Measurements from ENCODE around the gene NPDC1.

The NPDC1 gene

GRCh38 chr9:137044037-137044436, 1.9 kb downstream of the NPDC1 start:
- H3K79me2 ChIP-seq (ENCODE audit: low read length) = no peaks in the 10 kb centered on the region
- H3K4me3 ChIP-seq (ENCODE audit: low read length) = no peak overlapping the region
- no peaks in the 10 kb centered on the region for H3K36me3 ChIP-seq (replicated peaks; ENCODE audit: low read depth, low read length)
- no peak overlapping the region for H2AFZ ChIP-seq (ENCODE audit: low read depth, low read length)
- no peaks in the 10 kb centered on the region for H3K9me3 ChIP-seq (ENCODE audit: insufficient read depth, low read length)
- no peak overlapping the region for H3K27ac ChIP-seq (ENCODE audit: low read length)
- peaks cover 28% of the 10 kb centered on the region for H3K27me3 ChIP-seq (ENCODE audit: low read depth, low read length)
- no peak overlapping the region for H3K9ac ChIP-seq (ENCODE audit: low read length)
- TF ChIP-seq CTCF (IDR thresholded peaks at IDR 0.05; ENCODE audit: low read depth, low read length) (no peak), EZH2phosphoT487 (IDR thresholded peaks at IDR 0.05; ENCODE audit: low read depth) (no peak)
- H3K4me2 ChIP-seq (ENCODE audit: low read length) = no peak overlapping the region
- 0 out of 2 replicates have a peak, but pooled peaks cover 9% of the 10 kb centered on the region for H4K20me1 ChIP-seq (ENCODE audit: insufficient read depth, low read length)
- peaks cover 3% of the 10 kb centered on the region; the same call in 1 of the 2 replicates for H3K4me1 ChIP-seq (ENCODE audit: low read length)

- H3K4me2 ChIP-seq (ENCODE audit: low read length) = no peak overlapping the region
- H3K9me3 ChIP-seq (ENCODE audit: insufficient read depth, low read length) = no peaks in the 10 kb centered on the region
- no peak overlapping the region for H3K9ac ChIP-seq (ENCODE audit: low read length)
- H3K36me3 ChIP-seq (replicated peaks; ENCODE audit: low read depth, low read length) = no peaks in the 10 kb centered on the region
- TF ChIP-seq EZH2phosphoT487 (IDR thresholded peaks at IDR 0.05; ENCODE audit: low read depth) = no peak
- no peak for TF ChIP-seq CTCF (IDR thresholded peaks at IDR 0.05; ENCODE audit: low read depth, low read length)
- H3K79me2 ChIP-seq (ENCODE audit: low read length) = no peaks in the 10 kb centered on the region
- H2AFZ ChIP-seq (ENCODE audit: low read depth, low read length) = no peak overlapping the region
- H4K20me1 ChIP-seq (ENCODE audit: insufficient read depth, low read length) = 0 out of 2 replicates have a peak, but pooled peaks cover 9% of the 10 kb centered on the region
- peaks cover 3% of the 10 kb centered on the region; the same call in 1 of the 2 replicates for H3K4me1 ChIP-seq (ENCODE audit: low read length)
- no peak overlapping the region for H3K4me3 ChIP-seq (ENCODE audit: low read length)
- H3K27me3 ChIP-seq (ENCODE audit: low read depth, low read length) = peaks cover 33% of the 10 kb centered on the region
- no peak overlapping the region for H3K27ac ChIP-seq (ENCODE audit: low read length)
These were observed 2.9 kb downstream of the NPDC1 start for GRCh38 chr9:137042751-137043727.

GRCh38 chr9:137041124-137041523, 4.9 kb downstream of the NPDC1 start:
- no peaks in the 10 kb centered on the region for H3K4me1 ChIP-seq (ENCODE audit: low read length)
- no peak overlapping the region for H3K9ac ChIP-seq (ENCODE audit: low read length)
- no peak overlapping the region for H3K4me2 ChIP-seq (ENCODE audit: low read length)
- no peaks in the 10 kb centered on the region for H3K9me3 ChIP-seq (ENCODE audit: insufficient read depth, low read length)
- H3K27ac ChIP-seq (ENCODE audit: low read length) = no peak overlapping the region
- TF ChIP-seq EZH2phosphoT487 (IDR thresholded peaks at IDR 0.05; ENCODE audit: low read depth) (no peak), CTCF (IDR thresholded peaks at IDR 0.05; ENCODE audit: low read depth, low read length) (no peak)
- H3K4me3 ChIP-seq (ENCODE audit: low read length) = no peak overlapping the region
- H3K27me3 ChIP-seq (ENCODE audit: low read depth, low read length) = peaks cover 24% of the 10 kb centered on the region
- no peaks in the 10 kb centered on the region for H3K36me3 ChIP-seq (replicated peaks; ENCODE audit: low read depth, low read length)
- no peaks in the 10 kb centered on the region for H3K79me2 ChIP-seq (ENCODE audit: low read length)
- no peak overlapping the region for H2AFZ ChIP-seq (ENCODE audit: low read depth, low read length)
- no peaks in the 10 kb centered on the region for H4K20me1 ChIP-seq (ENCODE audit: insufficient read depth, low read length)

GRCh38 chr9:137040568-137040967, 5.4 kb downstream of the NPDC1 start:
- Histone ChIP-seq H3K27ac (ENCODE audit: low read length) (no peak overlapping the region), H3K27me3 (ENCODE audit: low read depth, low read length) (peaks cover 24% of the 10 kb centered on the region), H3K79me2 (ENCODE audit: low read length) (no peaks in the 10 kb centered on the region), H3K9me3 (ENCODE audit: insufficient read depth, low read length) (no peaks in the 10 kb centered on the region), H3K9ac (ENCODE audit: low read length) (no peak overlapping the region), H3K36me3 (replicated peaks; ENCODE audit: low read depth, low read length) (no peaks in the 10 kb centered on the region), H3K4me1 (ENCODE audit: low read length) (peaks cover 2% of the 10 kb centered on the region), H3K4me2 (ENCODE audit: low read length) (no peak overlapping the region), H4K20me1 (ENCODE audit: insufficient read depth, low read length) (no peaks in the 10 kb centered on the region), H3K4me3 (ENCODE audit: low read length) (no peak overlapping the region), H2AFZ (ENCODE audit: low read depth, low read length) (no peak overlapping the region)
- TF ChIP-seq CTCF (IDR thresholded peaks at IDR 0.05; ENCODE audit: low read depth, low read length) (no peak), EZH2phosphoT487 (IDR thresholded peaks at IDR 0.05; ENCODE audit: low read depth) (no peak)
